Smooth muscle cell (in vitro differentiated cells): ENCODE measurements around the gene RPS24. TPM values are rescaled to one million over a fixed set of nuclear protein-coding genes. Genes with fewer than 3 reads are reported as not detected.

Source experiments
- DNase-seq: peaks from one replicate; lab custom pipeline; 2025; ENCODE audit not compliant: unreplicated experiment; lab: John Stamatoyannopoulos, UW
- H2AFZ ChIP-seq: fragments of 200-600 bp; sonication (generic); 2 replicates; pipeline ENCODE4 v1.6.0; 2016; ENCODE audit warnings: antibody characterized with exemption, low read depth, mild to moderate bottlenecking
- H3F3A ChIP-seq: fragments of 200-600 bp; sonication (generic); 2 replicates; pipeline ENCODE4 v1.6.0; 2017; ENCODE audit warnings: antibody characterized with exemption, low read depth
- H3K27ac ChIP-seq: fragments of 200-600 bp; sonication (generic); 2 replicates; pipeline ENCODE4 v1.5.1; 2016; ENCODE audit warnings: low read depth, mild to moderate bottlenecking
- H3K27me3 ChIP-seq: fragments of 200-600 bp; sonication (generic); 2 replicates; pipeline ENCODE4 v1.6.1; 2016; ENCODE audit warnings: low read depth, mild to moderate bottlenecking
- H3K36me3 ChIP-seq: fragments of 200-600 bp; sonication (generic); 2 replicates; pipeline ENCODE4 v1.5.1; 2016; ENCODE audit warnings: low read depth
- H3K4me1 ChIP-seq: fragments of 200-600 bp; sonication (generic); 2 replicates; pipeline ENCODE4 v1.5.1; 2016; ENCODE audit warnings: low read depth
- H3K4me2 ChIP-seq: fragments of 200-600 bp; sonication (generic); 2 replicates; pipeline ENCODE4 v1.6.0; 2016; ENCODE audit warnings: mild to moderate bottlenecking
- H3K4me3 ChIP-seq: fragments of 200-600 bp; sonication (generic); 2 replicates; pipeline ENCODE4 v1.5.1; 2016; ENCODE audit warnings: mild to moderate bottlenecking
- H3K79me2 ChIP-seq: fragments of 200-600 bp; sonication (generic); 2 replicates; pipeline ENCODE4 v1.6.0; 2016; ENCODE audit warnings: low read depth, mild to moderate bottlenecking
- H3K9ac ChIP-seq: fragments of 200-600 bp; sonication (generic); 2 replicates; pipeline ENCODE4 v1.6.0; 2016; ENCODE audit warnings: low read depth
- H3K9me3 ChIP-seq: fragments of 200-600 bp; sonication (generic); replicated peaks from 2 replicates; pipeline ENCODE4 v1.5.1; 2016; ENCODE audit warnings: low read depth
- H4K20me1 ChIP-seq: fragments of 200-600 bp; sonication (generic); 2 replicates; pipeline ENCODE4 v1.6.0; 2016; ENCODE audit warnings: low read depth
- CTCF ChIP-seq: fragments of 200-600 bp; sonication (generic); IDR thresholded peaks from 2 replicates; pipeline ENCODE4 v1.5.1; 2017; ENCODE audit warnings: borderline replicate concordance, mild to moderate bottlenecking, antibody characterized with exemption; ENCODE audit not compliant: insufficient read depth, poor library complexity, severe bottlenecking
- WGBS: methylation state at CpG from one replicate; pipeline ENCODE4 v1.1.7; 2016; ENCODE audit warnings: low lambda C conversion rate; 5-methylcytosine and 5-hydroxymethylcytosine counted together
- polyA plus RNA-seq: library from polyadenylated mRNA; unstranded; fragments of >200 nt; fragmentation: Nextera tagmentation; extraction: Ambion mirVana; gene quantifications from 2 replicates; pipeline ENCODE4 v1.2.1, GENCODE V29; 2016
- total RNA-seq: library from RNA; depleted of rRNA; stranded (reverse); fragments of >200 nt; gene quantifications from 2 replicates; pipeline ENCODE4 v1.2.3, GENCODE V29; 2014

Gene RPS24
- total RNA-seq: 2,109 and 2,144 TPM in 2 replicates
- polyA plus RNA-seq: 407 and 473 TPM in 2 replicates

GRCh38 chr10:78033637-78034470 lies at the start of gene RPS24:
Gene RPS24 (plus strand): TSS chr10:78033863. CDS start chr10:78033902, 39 bp downstream.
- peaks cover 51% of the 10 kb centered on the region for H3K79me2 ChIP-seq

GRCh38 chr10:77984986-77985385 lies 48.7 kb upstream of the RPS24 start:
- Histone ChIP-seq H4K20me1 (no peaks in the 10 kb centered on the region), H3K4me3 (no peak overlapping the region), H3K36me3 (peaks cover 8% of the 10 kb centered on the region), H3K4me2 (peak overlapping the region; percentile 65), H3K27me3 (no peaks in the 10 kb centered on the region), H3K79me2 (no peaks in the 10 kb centered on the region), H3K9ac (no peak overlapping the region), H3F3A (peaks cover 17% of the 10 kb centered on the region), H3K9me3 (no peaks in the 10 kb centered on the region), H3K27ac (peak overlapping the region; percentile 88), H3K4me1 (peaks cover 3% of the 10 kb centered on the region), H2AFZ (no peak overlapping the region)
- TF ChIP-seq CTCF: no peak
- no peak for DNase-seq
- WGBS: 96% methylated on average over 4 of the region's 4 CpGs

More at GRCh38 chr10:78033637-78034470, at the start of gene RPS24:
- Histone ChIP-seq H3K36me3 (no peaks in the 10 kb centered on the region), H3K27ac (no peak within 1 kb of the TSS), H4K20me1 (peaks cover 46% of the 10 kb centered on the region), H3K4me1 (peaks cover 26% of the 10 kb centered on the region), H3K4me3 (peak within 1 kb of the TSS; percentile 92), H2AFZ (peak within 1 kb of the TSS; percentile 88), H3F3A (peaks cover 7% of the 10 kb centered on the region), H3K4me2 (peak within 1 kb of the TSS; percentile 93), H3K9ac (peak within 1 kb of the TSS; percentile 75), H3K27me3 (no peaks in the 10 kb centered on the region), H3K9me3 (no peaks in the 10 kb centered on the region)
- DNase-seq: peak; percentile 68
- TF ChIP-seq CTCF: no peak
- 1% methylated on average over 55 of the region's 55 CpGs for WGBS

GRCh38 chr10:77987671-77988255 lies 45.9 kb upstream of the RPS24 start:
- H3K27ac ChIP-seq: no peak overlapping the region
- H2AFZ ChIP-seq: no peak overlapping the region
- H3K4me1 ChIP-seq: peaks cover 3% of the 10 kb centered on the region
- H3K79me2 ChIP-seq: no peaks in the 10 kb centered on the region
- TF ChIP-seq CTCF: no peak
- 94% methylated on average over 7 of the region's 7 CpGs for WGBS
- no peaks in the 10 kb centered on the region for H3K9me3 ChIP-seq
- H3K9ac ChIP-seq: no peak overlapping the region
- no peaks in the 10 kb centered on the region for H3K27me3 ChIP-seq
- H3F3A ChIP-seq: peaks cover 17% of the 10 kb centered on the region
- peaks cover 11% of the 10 kb centered on the region for H3K36me3 ChIP-seq
- H3K4me3 ChIP-seq: no peak overlapping the region
- no peak overlapping the region for H3K4me2 ChIP-seq
- DNase-seq: no peak
- no peaks in the 10 kb centered on the region for H4K20me1 ChIP-seq
